IMR-90 (cell line): ENCODE measurements around the gene ORC2. TPM values are rescaled to one million over a fixed set of nuclear protein-coding genes. Genes with fewer than 3 reads are reported as not detected.

Experiments used
- ATAC-seq: fragments of 200-7000 bp; cut with Tn5 transposase; 2 replicates; pipeline ENCODE4 v1.9.1; 2020; ENCODE audit warnings: low read depth, mild to moderate bottlenecking, moderate library complexity
- BruUV-seq: library from RNA; stranded (reverse); fragments of 400-500 nt; replicated peaks from 2 replicates; lab custom pipeline; 2021; lab: Mats Ljungman, UMichigan
- CTCF ChIA-PET: fragments of 300-600 bp; formaldehyde crosslinking; extraction: SDS; loops from one replicate; lab custom pipeline; 2021; ENCODE audit warnings: antibody characterized with exemption; lab: Yijun Ruan, JAX
- POLR2A ChIA-PET: fragments of 300-600 bp; sonication (Branson Sonifier 250); formaldehyde crosslinking; loops from one replicate; lab custom pipeline; 2022; ENCODE audit warnings: antibody characterized with exemption; ENCODE audit not compliant: unreplicated experiment; lab: Charles Lee
- DNase-seq: peaks from one replicate; pipeline ENCODE4 v3.0.0; 2013
- H2AFZ ChIP-seq: replicated peaks from 2 replicates; pipeline ENCODE3; 2013; ENCODE audit warnings: low read length, mild to moderate bottlenecking; ENCODE audit not compliant: poor library complexity
- H2AK5ac ChIP-seq: 2 replicates; pipeline ENCODE4 v1.6.1; 2013; ENCODE audit warnings: low read depth, low read length, inconsistent platforms
- H2AK9ac ChIP-seq: replicated peaks from 2 replicates; pipeline ENCODE3; 2013; ENCODE audit warnings: mild to moderate bottlenecking, low read depth, low read length, moderate library complexity; ENCODE audit not compliant: poor library complexity
- H2BK120ac ChIP-seq: 2 replicates; pipeline ENCODE4 v1.6.1; 2013; ENCODE audit warnings: low read depth, low read length, inconsistent platforms
- H2BK15ac ChIP-seq: 3 replicates; pipeline ENCODE4 v1.6.1; 2013; ENCODE audit warnings: low read depth, low read length, inconsistent platforms
- H2BK20ac ChIP-seq: 2 replicates; pipeline ENCODE4 v1.6.1; 2013; ENCODE audit warnings: low read depth, mild to moderate bottlenecking, inconsistent platforms, low read length, moderate library complexity
- H2BK5ac ChIP-seq: 2 replicates; pipeline ENCODE4 v1.6.1; 2013; ENCODE audit warnings: mild to moderate bottlenecking, low read depth, low read length, inconsistent platforms; ENCODE audit not compliant: poor library complexity, severe bottlenecking
- H3K14ac ChIP-seq: replicated peaks from 2 replicates; pipeline ENCODE4 v1.6.1; 2013; ENCODE audit warnings: low read depth, low read length, inconsistent platforms
- H3K18ac ChIP-seq: 2 replicates; pipeline ENCODE4 v1.6.1; 2013; ENCODE audit warnings: low read depth, low read length, control low read depth
- H3K23ac ChIP-seq: 2 replicates; pipeline ENCODE4 v1.6.1; 2013; ENCODE audit warnings: low read depth, low read length, inconsistent platforms
- H3K27ac ChIP-seq: 2 replicates; pipeline ENCODE4 v1.5.1; 2013; ENCODE audit warnings: mild to moderate bottlenecking, control low read depth, low read length; ENCODE audit not compliant: insufficient read depth
- H3K27me3 ChIP-seq: 2 replicates; pipeline ENCODE4 v1.6.1; 2013; ENCODE audit warnings: low read length; ENCODE audit not compliant: control insufficient read depth, insufficient read depth
- H3K36me3 ChIP-seq: 2 replicates; pipeline ENCODE4 v1.6.1; 2013; ENCODE audit warnings: low read length, mixed read lengths; ENCODE audit not compliant: control insufficient read depth, insufficient read depth
- H3K4ac ChIP-seq: 2 replicates; pipeline ENCODE4 v1.6.1; 2013; ENCODE audit warnings: low read depth, low read length, inconsistent platforms
- H3K4me1 ChIP-seq: 2 replicates; pipeline ENCODE4 v1.6.1; 2013; ENCODE audit warnings: low read length, mixed read lengths; ENCODE audit not compliant: control insufficient read depth, insufficient read depth
- H3K4me2 ChIP-seq: 2 replicates; pipeline ENCODE4 v1.6.1; 2013; ENCODE audit warnings: low read depth, mild to moderate bottlenecking, control low read depth, low read length, moderate library complexity
- H3K4me3 ChIP-seq: 2 replicates; pipeline ENCODE4 v1.5.1; 2013; ENCODE audit warnings: low read depth, mild to moderate bottlenecking, control low read depth, low read length, moderate library complexity; ENCODE audit not compliant: insufficient read depth
- H3K56ac ChIP-seq: 2 replicates; pipeline ENCODE4 v1.6.1; 2013; ENCODE audit warnings: low read length, inconsistent platforms; ENCODE audit not compliant: insufficient read depth; ENCODE audit errors: extremely low read depth
- H3K79me1 ChIP-seq, 2 experiments: 2 replicates each; pipeline ENCODE4 v1.6.1; 2013; ENCODE audit warnings: low read length in 2 of 2, inconsistent platforms in 1 of 2, low read depth in 1 of 2
- H3K9ac ChIP-seq: 2 replicates; pipeline ENCODE4 v1.6.1; 2013; ENCODE audit warnings: low read depth, low read length, control low read depth
- H3K9me1 ChIP-seq: 2 replicates; pipeline ENCODE4 v1.6.1; 2013; ENCODE audit warnings: low read length, inconsistent platforms; ENCODE audit not compliant: insufficient read depth
- H3K9me3 ChIP-seq: 2 replicates; pipeline ENCODE4 v1.6.1; 2013; ENCODE audit warnings: low read length; ENCODE audit not compliant: control insufficient read depth, insufficient read depth
- H4K20me1 ChIP-seq: 2 replicates; pipeline ENCODE4 v1.6.1; 2013; ENCODE audit warnings: low read length, inconsistent platforms; ENCODE audit not compliant: insufficient read depth
- H4K5ac ChIP-seq: 2 replicates; pipeline ENCODE4 v1.6.1; 2013; ENCODE audit warnings: mild to moderate bottlenecking, low read depth, low read length, control low read depth
- H4K8ac ChIP-seq, 2 experiments: 2 replicates each; pipeline ENCODE4 v1.6.1; 2013; ENCODE audit warnings: low read depth in 2 of 2, low read length in 2 of 2, control low read depth in 1 of 2, inconsistent platforms in 1 of 2
- H4K91ac ChIP-seq: 2 replicates; pipeline ENCODE4 v1.6.1; 2013; ENCODE audit warnings: low read depth, low read length, inconsistent platforms; ENCODE audit not compliant: insufficient read depth
- CEBPB ChIP-seq: IDR thresholded peaks from 2 replicates; pipeline ENCODE4 v1.6.1; 2012; ENCODE audit warnings: low read depth, low read length, improper control_type of control experiment
- CHD1 ChIP-seq: IDR thresholded peaks from 2 replicates; pipeline ENCODE4 v1.6.1; 2012; ENCODE audit warnings: low read depth, low read length, improper control_type of control experiment
- CTCF ChIP-seq: conservative IDR thresholded peaks from 2 replicates; pipeline ENCODE4 v1.5.1; 2012; ENCODE audit warnings: mild to moderate bottlenecking, low read depth, low read length, improper control_type of control experiment
- MAZ ChIP-seq: IDR thresholded peaks from 2 replicates; pipeline ENCODE4 v1.6.1; 2012; ENCODE audit warnings: low read depth, mild to moderate bottlenecking, low read length, improper control_type of control experiment, moderate library complexity, borderline replicate concordance
- MXI1 ChIP-seq: IDR thresholded peaks from 2 replicates; pipeline ENCODE4 v1.6.1; 2012; ENCODE audit warnings: low read depth, mild to moderate bottlenecking, low read length, moderate library complexity, borderline replicate concordance
- RFX5 ChIP-seq: IDR thresholded peaks from 2 replicates; pipeline ENCODE4 v1.8.0; 2012; ENCODE audit warnings: low read depth, mild to moderate bottlenecking, low read length, moderate library complexity
- dilution Hi-C: fragments of 300-500 bp; cut with HindIII; formaldehyde crosslinking; loops from one replicate; pipeline ENCODE4 v1.14.3; 2018; ENCODE audit warnings: low sequenced_read_pairs; ENCODE audit not compliant: unreplicated experiment
- in situ Hi-C: fragments of 300-500 bp; cut with MboI; formaldehyde crosslinking; loops from 3 replicates; pipeline ENCODE4 v1.14.3; 2019; ENCODE audit warnings: low sequenced_read_pairs, inconsistent platforms, mixed read lengths
- intact Hi-C: fragments of 100-400 bp; cut with micrococcal nuclease; formaldehyde crosslinking; loops from 2 replicates; pipeline ENCODE4 v1.10.0; 2022
- polyA plus RNA-seq, 3 experiments: library from polyadenylated mRNA; depleted of rRNA; stranded (reverse); fragments of >200 nt; gene quantifications; 2 replicates each; pipeline ENCODE4 v1.2.3, GENCODE V29; 2012; ENCODE audit warnings: low replicate concordance in 1 of 3
- total RNA-seq: library from RNA; depleted of rRNA; stranded (reverse); fragments of >200 nt; gene quantifications from 2 replicates; pipeline ENCODE4 v1.2.3, GENCODE V29; 2012

ORC2 gene
- total and polyA plus RNA-seq, 2 of the 4 experiments (the other 2 are of a cell fraction) = 4.4 to 10.0 TPM

GRCh38 chr2:200976710-200977109, 13.2 kb upstream of the ORC2 start:
- no peak overlapping the region for H3K4ac ChIP-seq
- H3K4me1 ChIP-seq = no peaks in the 10 kb centered on the region
- ATAC-seq (no peak), DNase-seq (no peak)
- no peak overlapping the region for H2BK120ac ChIP-seq
- intact Hi-C loops (no loop called here), dilution Hi-C loops (no loop called here), in situ Hi-C loops (no loop called here)
- H2BK15ac ChIP-seq = no peak overlapping the region
- TF ChIP-seq MAZ (no peak), CHD1 (no peak), MXI1 (no peak), CEBPB (peak; percentile 74), RFX5 (no peak), CTCF (no peak)
- H3K56ac ChIP-seq = no peak overlapping the region
- ChIA-PET CTCF (no interaction called here), POLR2A (no interaction called here)
- no peaks in the 10 kb centered on the region for H3K9me3 ChIP-seq
- H3K9me1 ChIP-seq = 0 out of 2 replicates have a peak, but pooled peaks cover 7% of the 10 kb centered on the region
- no TSS peak for BruUV-seq
- H4K91ac ChIP-seq = no peak overlapping the region
- peaks cover 7% of the 10 kb centered on the region for H3K36me3 ChIP-seq
- H3K4me2 ChIP-seq = no peak overlapping the region
- H2BK20ac ChIP-seq = no peak overlapping the region
- H4K5ac ChIP-seq = no peak overlapping the region
- H3K27ac ChIP-seq = no peak overlapping the region
- H4K20me1 ChIP-seq = no peaks in the 10 kb centered on the region
- no peaks in the 10 kb centered on the region for H3K27me3 ChIP-seq
- H2AK5ac ChIP-seq = no peak overlapping the region
- H3K23ac ChIP-seq = no peak overlapping the region
- no peak overlapping the region for H4K8ac ChIP-seq
- no peak overlapping the region for H3K18ac ChIP-seq
- H3K79me1 ChIP-seq = 0 out of 4 replicates have a peak, but pooled peaks cover 0 to 7% of the 10 kb centered on the region in 2 experiments
- H3K9ac ChIP-seq = no peak overlapping the region
- no peak overlapping the region for H2AFZ ChIP-seq
- H3K14ac ChIP-seq = no peak overlapping the region
- H3K4me3 ChIP-seq = no peak overlapping the region
- H2BK5ac ChIP-seq = no peak overlapping the region
- no peak overlapping the region for H2AK9ac ChIP-seq
